Activated CD4-positive, alpha-beta T cell treated with anti-CD3 and anti-CD28 coated beads for 24 hours (primary cell): Measurements from ENCODE around the gene C16orf95.
"Not testable (repeated sequence)": the region's sequence is repeated elsewhere in the genome, so short reads cannot be mapped to it uniquely, and the experiment has no call there.

Experiments
- DNase-seq, 2 donors: peaks; one replicate each; pipeline ENCODE4 v3.0.0-alpha.2; 2020; ENCODE audit warnings: low read depth in 2 of 2

C16orf95 gene

GRCh38 chr16:87316923-87317749, at the start of gene C16orf95:
Gene C16orf95 (minus strand): TSS chr16:87317392. CDS start chr16:87317242, 150 bp downstream.
- peak; percentile 96 for DNase-seq

DNA sequence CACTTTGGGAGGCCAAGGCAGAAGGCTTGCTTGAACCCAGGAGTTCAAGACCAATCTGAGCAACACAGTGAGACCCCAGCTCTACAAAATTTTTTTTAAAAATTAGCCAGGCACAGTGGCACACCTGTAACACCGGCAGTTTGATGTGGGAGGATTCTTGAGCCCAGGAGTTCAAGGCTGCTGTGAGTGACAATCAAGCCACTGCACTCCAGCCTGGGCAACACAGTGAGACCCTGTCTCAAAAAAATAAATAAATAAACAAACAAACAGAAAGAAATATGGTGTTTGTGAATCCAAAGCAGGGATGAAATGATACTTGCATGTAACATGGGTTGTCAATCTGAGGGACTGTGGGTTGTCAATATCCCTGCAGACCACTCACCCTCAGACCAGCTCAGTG, 49.7 kb upstream of the C16orf95 start:
- DNase-seq = no peak

DNA sequence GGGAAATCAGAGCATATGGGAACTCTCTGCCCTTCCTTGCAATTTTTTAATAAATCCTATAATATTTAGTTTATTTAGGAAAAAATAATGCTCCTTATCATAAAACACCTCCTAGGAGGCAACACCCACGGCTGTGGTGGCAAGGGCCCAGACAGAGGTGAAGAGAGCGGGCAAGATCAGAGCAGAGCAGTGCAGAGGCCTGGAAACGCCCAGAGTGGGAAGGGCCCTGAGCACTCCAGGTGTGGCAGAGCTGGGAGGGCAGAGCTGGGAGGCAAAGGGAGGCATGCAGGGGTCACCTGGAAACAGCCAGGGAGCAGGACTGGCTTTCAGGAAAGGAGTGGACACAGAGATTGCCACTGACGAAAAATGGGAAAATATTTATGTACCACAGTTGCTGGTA, 49.1 kb upstream of the C16orf95 start:
- DNase-seq = no peak

DNA sequence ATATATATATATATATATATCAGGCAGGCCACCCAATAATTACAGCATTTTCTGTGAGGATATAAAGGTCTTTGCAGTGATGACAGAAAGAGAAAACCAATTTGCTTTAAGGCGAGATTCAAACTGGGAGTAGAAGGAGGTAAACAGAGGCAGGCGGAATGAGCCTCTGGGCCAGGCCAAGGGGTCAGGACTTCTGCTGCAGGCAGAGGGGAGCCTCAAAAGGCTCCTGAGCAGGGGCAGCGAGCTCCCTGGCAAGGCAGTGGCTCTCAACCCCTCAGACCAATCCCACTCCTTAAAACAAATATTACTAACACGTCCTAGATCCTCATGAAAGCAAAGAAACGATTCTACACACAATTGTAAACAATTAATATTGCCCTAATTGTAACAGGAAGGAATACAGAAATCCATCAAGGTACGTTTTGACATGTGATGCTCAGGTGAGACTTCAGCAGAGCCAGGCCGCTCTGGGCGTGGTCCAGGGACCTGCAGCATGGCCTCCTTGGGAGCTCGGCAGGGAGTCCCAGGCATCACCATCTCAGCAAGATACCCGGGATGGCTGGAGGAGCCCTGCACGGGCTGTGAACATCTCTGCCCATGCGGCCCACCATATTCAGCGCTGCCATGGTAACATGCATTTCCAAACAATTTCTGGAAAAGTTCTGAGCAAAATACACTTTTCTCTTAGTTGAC, 48.0 kb upstream of the C16orf95 start:
- DNase-seq = no peak

DNA sequence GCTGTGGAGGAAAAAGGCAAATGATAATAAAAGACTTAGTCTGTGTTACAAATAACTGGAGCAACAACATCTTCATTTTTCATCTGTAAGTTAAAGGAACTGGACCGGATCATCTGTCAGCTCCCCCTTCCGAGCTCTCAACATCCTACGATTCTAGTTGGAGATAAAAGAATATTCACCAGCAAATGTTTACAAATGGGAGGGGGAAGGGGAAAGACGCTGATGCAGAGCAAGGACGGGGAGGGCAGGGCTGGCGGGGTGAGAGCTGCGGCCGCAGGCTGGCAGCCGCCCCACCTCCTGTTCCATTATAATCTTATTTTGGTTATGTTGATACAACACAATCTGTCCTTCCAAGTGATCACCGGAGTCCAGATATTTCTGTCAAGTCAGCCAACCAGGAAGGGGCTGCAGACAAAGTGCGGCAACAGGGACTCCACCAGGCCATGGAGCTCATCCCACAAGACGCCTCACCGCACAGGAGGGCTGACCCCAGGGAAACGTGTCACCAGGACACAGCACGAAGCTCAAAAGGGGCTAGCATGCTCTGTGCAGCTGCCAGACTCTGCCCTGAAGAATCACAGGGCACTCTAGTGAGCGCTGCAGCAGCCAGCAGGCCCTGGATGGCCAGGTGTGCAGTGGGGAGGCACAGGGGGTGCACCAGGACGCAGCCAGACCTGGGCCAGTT, 46.7 kb upstream of the C16orf95 start:
- DNase-seq = no peak

DNA sequence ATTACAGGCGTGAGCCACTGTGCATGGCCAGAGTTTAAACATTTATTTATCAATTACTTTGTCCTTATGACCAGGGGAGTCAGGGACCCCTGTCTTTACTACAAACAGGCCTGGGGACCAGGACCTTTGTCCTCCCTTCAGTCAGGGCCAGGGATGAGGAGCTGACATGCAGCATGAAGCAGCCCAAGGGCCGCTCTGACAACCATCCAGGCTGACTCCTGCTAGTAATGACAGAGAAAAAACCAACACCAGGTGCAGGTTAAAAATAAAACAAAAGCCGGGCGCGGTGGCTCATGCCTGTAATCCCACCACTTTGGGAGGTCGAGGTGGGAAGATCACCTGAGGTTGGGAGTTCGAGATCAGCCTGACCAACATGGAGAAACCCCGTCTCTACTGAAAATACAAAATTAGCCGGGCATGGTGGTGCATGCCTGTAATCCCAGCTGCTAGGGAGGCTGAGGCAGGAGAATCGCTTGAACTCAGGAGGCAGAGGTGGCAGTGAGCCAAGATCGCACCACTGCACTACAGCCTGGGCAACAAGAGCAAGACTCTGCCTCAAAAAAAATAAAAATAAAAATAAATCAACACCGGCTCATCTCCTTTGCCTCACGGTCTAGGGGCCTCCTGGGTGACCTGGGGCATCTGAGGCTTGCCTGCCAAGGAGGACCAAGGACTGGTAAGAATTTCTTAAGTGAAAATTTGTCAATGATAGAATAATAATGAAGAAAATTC, 45.8 kb upstream of the C16orf95 start:
- not testable (repeated sequence) for DNase-seq

DNA sequence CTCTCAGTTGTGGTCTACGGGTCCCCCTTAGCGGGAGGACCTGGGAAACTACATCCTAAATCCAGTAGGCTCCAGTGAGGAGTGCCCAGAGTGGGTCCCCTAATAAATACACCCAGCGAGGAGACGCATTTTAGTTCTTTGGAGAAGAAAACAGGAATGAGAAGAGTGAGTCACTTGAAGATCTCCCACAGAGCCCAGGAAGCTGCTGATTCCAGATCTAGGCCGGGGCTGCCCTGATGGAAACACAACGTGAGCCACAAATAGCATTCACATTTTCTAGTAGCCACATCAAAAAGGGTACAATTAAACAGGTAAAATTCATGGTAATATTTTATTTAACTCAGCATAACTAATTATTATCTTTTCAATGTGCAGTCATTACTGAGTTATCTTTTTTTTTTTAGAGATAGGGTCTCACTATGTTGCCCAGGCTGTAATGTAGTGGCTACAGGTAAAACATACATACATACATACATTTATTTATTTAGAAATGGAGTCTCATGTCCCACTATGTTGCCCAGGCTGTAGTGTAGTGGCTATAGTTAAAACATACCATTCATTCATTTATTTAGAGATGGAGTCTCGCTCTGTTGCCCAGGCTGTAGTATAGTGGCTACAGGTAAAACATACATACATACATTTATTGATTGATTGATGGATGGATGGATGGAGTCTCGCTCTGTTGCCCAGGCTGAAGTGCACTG, 44.9 kb upstream of the C16orf95 start:
- DNase-seq = no peak

- DNase-seq = no peak
Observed at GRCh38 chr16:87360862-87361610, 43.8 kb upstream of the C16orf95 start.

- no peak for DNase-seq
Observed at GRCh38 chr16:87359121-87359520, 41.9 kb upstream of the C16orf95 start.

GRCh38 chr16:87358696-87359095, 41.5 kb upstream of the C16orf95 start:
- no peak for DNase-seq

DNA sequence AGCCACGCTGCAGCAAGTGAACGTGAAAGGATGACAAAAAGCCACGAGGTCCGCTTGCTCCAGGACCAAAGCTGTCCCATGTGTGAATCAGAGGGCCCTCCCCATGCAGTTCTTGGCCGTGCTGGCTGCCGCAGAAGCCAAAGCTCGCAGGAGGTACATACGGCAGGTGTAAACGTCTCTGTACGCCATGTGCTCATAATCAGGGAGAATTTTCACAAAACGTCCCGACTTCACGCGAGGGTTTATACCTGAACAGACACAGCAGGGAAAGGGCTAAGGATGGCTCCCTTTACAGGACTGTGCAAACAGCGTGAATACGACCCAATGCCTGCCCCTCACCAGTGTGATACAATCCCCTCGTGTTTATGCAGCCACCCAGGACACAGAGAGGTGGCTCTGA, 41.1 kb upstream of the C16orf95 start:
- DNase-seq = no peak

DNA sequence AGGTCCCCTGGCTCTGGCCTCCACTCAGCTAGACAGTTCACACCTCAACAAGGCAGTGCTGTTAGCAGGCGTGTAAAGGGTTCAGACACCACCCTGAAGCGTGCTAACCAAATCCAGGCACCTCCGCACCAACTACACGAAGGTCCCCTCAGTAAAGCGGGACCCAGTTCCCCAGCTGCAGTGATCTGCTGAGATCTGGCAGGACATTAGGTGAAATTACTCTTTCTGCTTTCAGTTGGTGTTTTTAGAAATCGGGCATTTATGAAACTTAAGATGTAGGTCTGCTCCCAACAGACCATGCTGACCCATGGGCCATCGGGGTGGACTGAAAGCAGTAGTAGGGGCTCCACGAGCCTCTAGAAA, 39.3 kb upstream of the C16orf95 start:
- DNase-seq = no peak

DNA sequence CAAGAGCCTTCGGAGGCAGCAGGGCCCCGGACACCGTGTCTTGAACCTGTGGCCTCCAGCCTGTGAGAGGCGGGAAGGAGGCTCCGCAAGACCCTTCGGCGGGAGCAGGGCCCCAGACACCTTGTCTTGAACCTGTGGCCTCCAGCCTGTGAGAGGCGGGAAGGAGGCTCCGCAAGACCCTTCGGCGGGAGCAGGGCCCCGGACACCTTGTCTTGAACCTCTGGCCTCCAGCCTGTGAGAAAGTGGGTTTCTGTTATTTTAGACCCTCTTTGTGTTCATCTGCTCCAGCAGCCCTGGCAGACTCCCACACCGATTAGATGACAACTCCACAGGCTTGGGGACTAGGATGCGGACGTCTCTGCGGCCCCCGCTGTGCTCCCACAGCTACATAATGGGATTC, 36.4 kb upstream of the C16orf95 start:
- DNase-seq = no peak

DNA sequence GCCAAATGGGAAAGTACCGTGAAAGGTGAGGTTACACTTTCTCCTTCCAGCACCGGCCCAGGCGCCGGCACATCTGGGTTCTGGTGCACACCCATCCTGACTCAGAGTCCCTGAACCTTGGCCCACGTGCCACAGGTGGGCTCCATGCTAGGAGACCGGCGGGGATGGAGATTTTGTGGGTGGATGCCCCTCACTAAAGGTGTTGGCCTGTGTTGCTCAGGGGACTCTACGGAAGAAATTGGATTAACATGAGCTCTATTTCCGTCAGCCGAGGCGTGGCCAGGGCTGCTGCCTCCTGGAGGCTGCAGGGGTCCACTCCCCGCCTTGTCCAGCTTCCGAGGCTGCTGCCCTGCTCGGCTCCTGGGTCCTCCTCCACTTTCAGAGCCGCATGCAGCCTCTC, 35.6 kb upstream of the C16orf95 start:
- DNase-seq = no peak

- DNase-seq = no peak
Observed at GRCh38 chr16:87351320-87351698, 34.1 kb upstream of the C16orf95 start.

GRCh38 chr16:87350681-87351319, 33.6 kb upstream of the C16orf95 start:
- no peak for DNase-seq

DNA sequence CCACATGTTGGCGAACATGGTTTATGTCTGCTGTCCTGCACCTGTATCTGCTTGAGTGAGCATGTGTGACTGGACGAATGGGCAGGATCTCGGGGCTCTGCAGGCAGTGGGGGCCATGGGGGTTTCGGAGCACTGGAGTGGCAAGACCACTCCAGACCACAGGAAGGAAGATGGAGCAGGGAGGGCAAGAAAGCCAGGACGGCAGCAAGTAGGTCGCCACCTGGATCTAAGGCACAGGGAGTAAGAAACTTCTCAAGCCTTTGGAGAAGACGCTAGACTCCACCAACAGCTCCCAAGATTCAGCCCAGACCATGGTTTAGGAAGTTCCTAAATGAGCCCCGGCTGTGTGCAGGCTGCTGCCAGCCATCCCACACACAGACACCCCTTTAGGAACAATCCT, 32.8 kb upstream of the C16orf95 start:
- no peak for DNase-seq

GRCh38 chr16:87348616-87349157, 31.5 kb upstream of the C16orf95 start:
- no peak for DNase-seq

- no peak for DNase-seq
Observed at GRCh38 chr16:87347932-87348615, 30.9 kb upstream of the C16orf95 start.
